Vagina (tissue), 2 donors: ENCODE data around the gene KATNA1.

Experiments used
- CTCF ChIP-seq, 3 experiments: fragments of 450-650 bp in 2 of 3; fragments of 200-600 bp in 1 of 3; sonication (generic) in 1 of 3; IDR thresholded peaks; one replicate each; pipeline ENCODE4 v1.5.1; 2017 to 2019; ENCODE audit warnings: antibody characterized with exemption in 3 of 3, mild to moderate bottlenecking in 2 of 3, moderate library complexity in 2 of 3
- POLR2A ChIP-seq, 2 donors: fragments of 450-650 bp; IDR thresholded peaks; one replicate each; pipeline ENCODE4 v1.6.1; 2017; ENCODE audit warnings: antibody characterized with exemption in 2 of 2, mild to moderate bottlenecking in 2 of 2, moderate library complexity in 2 of 2
- POLR2AphosphoS5 ChIP-seq, 2 donors: sonication (generic); formaldehyde crosslinking; IDR thresholded peaks; one replicate each; pipeline ENCODE4 v1.9.0; 2017; ENCODE audit warnings: antibody characterized with exemption in 2 of 2, mild to moderate bottlenecking in 2 of 2, low read depth in 1 of 2; ENCODE audit not compliant: insufficient read depth in 1 of 2

GRCh38 chr6:149566410-149567193, 81.9 kb downstream of the KATNA1 start:
- TF ChIP-seq POLR2AphosphoS5 (IDR thresholded peaks at IDR 0.05; ENCODE audit: insufficient read depth in 1 of 2, low read depth in 1 of 2) (peak in 1 of 2 donors; percentile 59), CTCF (IDR thresholded peaks at IDR 0.05) (no peak), POLR2A (IDR thresholded peaks at IDR 0.05) (peak in 1 of 2 donors; percentile 41)
